K562 (cell line): Measurements from ENCODE around the gene ADAMTS10. TPM values are rescaled to one million over a fixed set of nuclear protein-coding genes. Genes with fewer than 3 reads are reported as not detected.

Experiments used
- FOXA3 ChIP-seq, 2 experiments: fragments of 450-650 bp in 1 of 2; sonication (generic) in 1 of 2; formaldehyde crosslinking; IDR thresholded peaks in 1 of 2; conservative IDR thresholded peaks in 1 of 2; 2 replicates each; pipeline versions ENCODE4 v1.4.0 to v1.8.0; 2020 to 2022; ENCODE audit warnings: mild to moderate bottlenecking in 2 of 2, missing genetic modification reagents in 1 of 2
- HDAC6 ChIP-seq: IDR thresholded peaks from 2 replicates; pipeline ENCODE4 v1.6.1; 2012; ENCODE audit warnings: low read depth, mild to moderate bottlenecking, control low read depth, inconsistent platforms, low read length, moderate library complexity
- MTA3 ChIP-seq: fragments of 450-650 bp; formaldehyde crosslinking; IDR thresholded peaks from 2 replicates; pipeline ENCODE4 v1.6.1; 2017; ENCODE audit warnings: mild to moderate bottlenecking, borderline replicate concordance
- POLR2G ChIP-seq: fragments of 200-400 bp; formaldehyde crosslinking; IDR thresholded peaks from 2 replicates; pipeline ENCODE4 v1.6.1; 2017; ENCODE audit warnings: low read depth, mild to moderate bottlenecking, antibody characterized with exemption, low read length, moderate library complexity
- RB1 ChIP-seq: fragments of 450-650 bp; IDR thresholded peaks from 2 replicates; pipeline ENCODE4 v1.6.1; 2017; ENCODE audit warnings: low read depth, mild to moderate bottlenecking
- SMARCA5 ChIP-seq: fragments of 450-650 bp; IDR thresholded peaks from 2 replicates; pipeline ENCODE4 v1.6.1; 2016
- USF1 ChIP-seq: sonication (generic); formaldehyde crosslinking; IDR thresholded peaks from 2 replicates; pipeline ENCODE4 v1.9.0; 2022; ENCODE audit warnings: mild to moderate bottlenecking, missing genetic modification reagents
- polyA plus RNA-seq, 8 experiments: library from polyadenylated mRNA; depleted of rRNA in 4 of 8; stranded (reverse) in 5 of 8; unstranded in 3 of 8; fragments of >200 nt; fragmentation: Nextera tagmentation in 2 of 8; fragmentation: Illumina TruSeq in 1 of 8; extraction: Ambion mirVana in 2 of 8; extraction: Trizol in 1 of 8; gene quantifications; 2 replicates each; pipeline versions ENCODE4 v1.2.1 to v1.2.3, GENCODE V29; 2011 to 2014; ENCODE audit warnings: inconsistent platforms in 1 of 8, missing spikeins in 1 of 8
- total RNA-seq, 7 experiments: library from RNA; depleted of rRNA in 6 of 7; stranded (reverse); fragments of >200 nt in 6 of 7; fragmentation: Illumina TruSeq in 2 of 7; extraction: Trizol in 2 of 7; gene quantifications; 2 replicates each; pipeline versions ENCODE4 v1.2.1 to v1.2.3, GENCODE V29; 2011 to 2021; ENCODE audit warnings: low replicate concordance in 1 of 7
- TF ChIP-seq, protein P1 (sequence below): fragments of 450-650 bp; IDR thresholded peaks from 2 replicates; pipeline ENCODE4 v1.6.1; 2016; ENCODE audit warnings: antibody characterized with exemption
- TF ChIP-seq, protein P2 (sequence below): fragments of 200-800 bp; sonication (Bioruptor generic); IDR thresholded peaks from 2 replicates; pipeline ENCODE4 v1.6.1; 2017; ENCODE audit warnings: missing genetic modification characterization, missing compliant biosample characterization
- TF ChIP-seq, protein P3 (sequence below), 3 experiments: fragments of 200-800 bp in 1 of 3; sonication (Bioruptor generic) in 1 of 3; sonication (generic) in 1 of 3; formaldehyde crosslinking in 1 of 3; IDR thresholded peaks; 2 replicates each; pipeline versions ENCODE4 v1.6.1 to v1.8.0; 2016 to 2022; ENCODE audit warnings: mild to moderate bottlenecking in 2 of 3, missing compliant biosample characterization in 2 of 3, missing genetic modification characterization in 2 of 3, missing genetic modification reagents in 1 of 3

ADAMTS10 gene
- total and polyA plus RNA-seq, 9 of the 15 experiments (the other 6 are each of a cell fraction or from before 2014, with no cell fraction given), result 0.33 to 1.8 (median 0.57) TPM; not detected in 4

DNA sequence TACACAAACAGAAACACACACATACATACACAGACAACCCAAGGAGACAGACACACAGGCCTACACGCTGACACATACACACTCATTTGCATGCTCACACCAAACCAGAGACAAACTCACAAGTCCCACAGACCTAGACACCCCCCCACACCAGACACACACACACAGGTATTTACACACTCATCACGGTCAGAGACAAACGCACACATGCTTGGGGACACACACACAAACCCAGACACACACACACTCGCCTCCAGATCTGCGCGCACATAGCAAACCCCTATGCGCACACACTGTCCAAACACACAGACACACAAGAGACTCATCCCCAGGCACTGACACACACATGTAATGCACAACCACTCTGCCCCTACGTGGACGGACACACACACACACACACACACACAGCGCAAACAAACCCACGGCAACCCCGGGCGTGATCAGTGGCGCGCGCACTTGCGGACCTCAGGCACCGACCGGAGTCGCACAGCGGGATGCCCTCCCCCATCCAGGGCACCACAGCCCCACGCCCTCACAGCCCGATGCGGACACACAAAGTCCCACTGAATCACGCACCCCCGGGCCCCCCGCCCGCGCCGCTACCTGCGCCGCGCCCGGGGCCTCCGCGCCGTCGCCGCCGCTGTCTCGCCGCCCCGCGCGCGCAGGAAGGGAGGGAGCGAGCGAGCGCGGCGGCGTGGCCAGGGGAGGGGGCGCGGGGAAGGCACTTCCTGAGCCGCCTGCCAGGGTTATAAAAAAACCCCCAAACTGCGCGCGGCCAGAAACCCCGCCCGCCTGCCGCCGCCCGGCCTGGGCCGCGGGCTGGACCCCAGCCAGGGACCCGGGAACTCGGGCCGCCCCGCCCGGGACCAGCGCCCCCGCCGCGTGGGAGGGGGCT, at the start of gene ADAMTS10 (continued):
- peak; percentile 35; the same call in 1 of the 2 replicates for TF ChIP-seq POLR2G
- peak; percentile 16; the same call in 1 of the 2 replicates for TF ChIP-seq USF1 (CRISPR knock-in tag)
- TF ChIP-seq SMARCA5, result 0 out of 2 replicates have a peak, but pooled peaks have one; percentile 55
- peak; percentile 61; the same call in 1 of the 2 replicates for TF ChIP-seq RB1
- TF ChIP-seq, protein P1, sequence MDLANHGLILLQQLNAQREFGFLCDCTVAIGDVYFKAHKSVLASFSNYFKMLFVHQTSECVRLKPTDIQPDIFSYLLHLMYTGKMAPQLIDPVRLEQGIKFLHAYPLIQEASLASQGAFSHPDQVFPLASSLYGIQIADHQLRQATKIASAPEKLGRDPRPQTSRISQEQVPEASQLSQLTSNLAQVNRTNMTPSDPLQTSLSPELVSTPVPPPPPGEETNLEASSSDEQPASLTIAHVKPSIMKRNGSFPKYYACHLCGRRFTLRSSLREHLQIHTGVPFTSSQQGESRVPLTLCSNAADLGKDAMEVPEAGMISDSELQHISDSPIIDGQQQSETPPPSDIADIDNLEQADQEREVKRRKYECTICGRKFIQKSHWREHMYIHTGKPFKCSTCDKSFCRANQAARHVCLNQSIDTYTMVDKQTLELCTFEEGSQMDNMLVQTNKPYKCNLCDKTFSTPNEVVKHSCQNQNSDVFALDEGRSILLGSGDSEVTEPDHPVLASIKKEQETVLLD, result 0 out of 2 replicates have a peak, but pooled peaks have one; percentile 21
- TF ChIP-seq MTA3, result 0 out of 2 replicates have a peak, but pooled peaks have one; percentile 25
- TF ChIP-seq, protein P2, sequence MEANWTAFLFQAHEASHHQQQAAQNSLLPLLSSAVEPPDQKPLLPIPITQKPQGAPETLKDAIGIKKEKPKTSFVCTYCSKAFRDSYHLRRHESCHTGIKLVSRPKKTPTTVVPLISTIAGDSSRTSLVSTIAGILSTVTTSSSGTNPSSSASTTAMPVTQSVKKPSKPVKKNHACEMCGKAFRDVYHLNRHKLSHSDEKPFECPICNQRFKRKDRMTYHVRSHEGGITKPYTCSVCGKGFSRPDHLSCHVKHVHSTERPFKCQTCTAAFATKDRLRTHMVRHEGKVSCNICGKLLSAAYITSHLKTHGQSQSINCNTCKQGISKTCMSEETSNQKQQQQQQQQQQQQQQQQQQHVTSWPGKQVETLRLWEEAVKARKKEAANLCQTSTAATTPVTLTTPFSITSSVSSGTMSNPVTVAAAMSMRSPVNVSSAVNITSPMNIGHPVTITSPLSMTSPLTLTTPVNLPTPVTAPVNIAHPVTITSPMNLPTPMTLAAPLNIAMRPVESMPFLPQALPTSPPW (CRISPR knock-in tag), result peak; percentile 57
- TF ChIP-seq, protein P3, sequence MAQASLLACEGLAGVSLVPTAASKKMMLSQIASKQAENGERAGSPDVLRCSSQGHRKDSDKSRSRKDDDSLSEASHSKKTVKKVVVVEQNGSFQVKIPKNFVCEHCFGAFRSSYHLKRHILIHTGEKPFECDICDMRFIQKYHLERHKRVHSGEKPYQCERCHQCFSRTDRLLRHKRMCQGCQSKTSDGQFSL (CRISPR knock-in tag; IDR thresholded peaks at IDR 0.05), result 0 out of 2 replicates have a peak, but pooled peaks have one; percentile 40
- TF ChIP-seq, protein P3 (tag; IDR thresholded peaks at IDR 0.05), result no peak
- 0 out of 2 replicates have a peak, but pooled peaks have one; percentile 60 for TF ChIP-seq HDAC6
- TF ChIP-seq FOXA3 (CRISPR knock-in tag; conservative IDR thresholded peaks at IDR 0.05 in 1 of 2, IDR thresholded peaks at IDR 0.05 in 1 of 2), result 0 out of 4 replicates have a peak, but pooled peaks of 1 of the 2 experiments have one; percentile 24
